Thoracic aorta (tissue), 2 donors: ENCODE measurements around the gene EVX1. TPM values are rescaled to one million over a fixed set of nuclear protein-coding genes. Genes with fewer than 3 reads are reported as not detected.

Experiments used
- ATAC-seq: fragments of 150-250 bp; one replicate; pipeline ENCODE4 v1.8.0; 2017; ENCODE audit warnings: low read depth; ENCODE audit not compliant: insufficient number of reproducible peaks, low FRiP score
- DNase-seq: peaks from one replicate; pipeline ENCODE4 v3.0.0-alpha.2; 2020; ENCODE audit warnings: low spot score
- H3K27ac ChIP-seq, 2 donors: fragments of 200-600 bp; sonication (generic); 1 replicate in 1 of 2; 2 replicates in 1 of 2; pipeline ENCODE4 v1.5.1; 2016; ENCODE audit warnings: mild to moderate bottlenecking in 2 of 2, moderate library complexity in 2 of 2
- H3K27me3 ChIP-seq: fragments of 200-600 bp; sonication (generic); replicated peaks from 2 replicates; pipeline ENCODE4 v1.6.0; 2016; ENCODE audit warnings: mild to moderate bottlenecking; ENCODE audit not compliant: insufficient read depth
- H3K36me3 ChIP-seq: fragments of 200-600 bp; sonication (generic); one replicate; pipeline ENCODE4 v1.5.1; 2016
- H3K4me1 ChIP-seq, 2 donors: fragments of 200-600 bp; sonication (generic); 1 replicate in 1 of 2; 2 replicates in 1 of 2; pipeline versions ENCODE4 v1.5.1 to v1.6.0; 2016; ENCODE audit warnings: low read depth in 2 of 2, mild to moderate bottlenecking in 1 of 2; ENCODE audit not compliant: control insufficient read depth in 1 of 2
- H3K4me3 ChIP-seq: fragments of 200-600 bp; sonication (generic); 2 replicates; pipeline ENCODE4 v1.5.1; 2016; ENCODE audit warnings: mild to moderate bottlenecking
- H3K9me3 ChIP-seq: fragments of 200-600 bp; sonication (generic); 2 replicates; pipeline ENCODE4 v1.5.1; 2016
- total RNA-seq, 2 donors: library from RNA; depleted of rRNA; stranded (reverse); fragments of >200 nt; gene quantifications; one replicate each; pipeline versions ENCODE4 v1.1.0 to v1.2.3, GENCODE V29; 2016
- TF ChIP-seq, protein P1 (sequence below): fragments of 200-600 bp; sonication (generic); IDR thresholded peaks from one replicate; pipeline ENCODE4 v1.5.1; 2019; ENCODE audit warnings: antibody characterized with exemption

Gene EVX1
- total RNA-seq, 2 donors from 2014 or later: not detected

DNA sequence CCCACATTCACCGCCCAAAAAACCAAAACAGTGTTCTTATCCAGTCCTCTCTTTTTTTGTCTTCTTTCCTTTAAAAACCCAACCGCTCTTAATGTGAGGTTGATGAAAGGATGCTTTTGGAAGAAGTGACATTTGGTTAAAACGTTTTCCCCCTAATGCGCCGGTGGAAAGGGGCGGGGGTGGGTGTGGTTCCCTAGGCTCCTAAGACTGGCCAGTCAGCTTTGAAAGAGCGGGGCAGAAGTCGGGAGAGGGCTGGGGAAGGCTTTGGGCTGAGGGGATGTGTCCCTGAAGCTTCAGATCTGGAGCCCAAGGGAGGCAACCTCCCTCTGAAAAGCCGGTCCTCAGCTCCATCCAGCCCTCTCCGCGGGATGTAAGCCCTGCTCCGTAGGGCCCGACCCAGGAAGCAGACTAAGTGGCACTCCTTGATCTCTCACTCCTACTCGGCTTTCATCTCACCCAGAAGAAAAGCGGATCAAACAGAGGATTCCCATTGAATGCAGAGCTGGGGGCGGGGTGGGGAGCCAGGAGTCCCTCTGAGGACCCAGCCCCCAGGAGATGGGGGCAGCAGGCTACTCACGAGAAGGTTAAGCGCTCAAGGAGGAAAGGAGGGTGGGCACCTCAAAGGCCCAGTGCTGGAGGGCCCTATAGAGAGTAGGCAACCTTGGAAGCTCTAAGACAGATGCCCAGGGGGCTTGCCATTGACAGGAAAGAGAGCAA is 2.4 kb upstream of the EVX1 start:
- H3K4me1 ChIP-seq: peaks cover 13 to 37% of the 10 kb centered on the region in 2 donors

DNA sequence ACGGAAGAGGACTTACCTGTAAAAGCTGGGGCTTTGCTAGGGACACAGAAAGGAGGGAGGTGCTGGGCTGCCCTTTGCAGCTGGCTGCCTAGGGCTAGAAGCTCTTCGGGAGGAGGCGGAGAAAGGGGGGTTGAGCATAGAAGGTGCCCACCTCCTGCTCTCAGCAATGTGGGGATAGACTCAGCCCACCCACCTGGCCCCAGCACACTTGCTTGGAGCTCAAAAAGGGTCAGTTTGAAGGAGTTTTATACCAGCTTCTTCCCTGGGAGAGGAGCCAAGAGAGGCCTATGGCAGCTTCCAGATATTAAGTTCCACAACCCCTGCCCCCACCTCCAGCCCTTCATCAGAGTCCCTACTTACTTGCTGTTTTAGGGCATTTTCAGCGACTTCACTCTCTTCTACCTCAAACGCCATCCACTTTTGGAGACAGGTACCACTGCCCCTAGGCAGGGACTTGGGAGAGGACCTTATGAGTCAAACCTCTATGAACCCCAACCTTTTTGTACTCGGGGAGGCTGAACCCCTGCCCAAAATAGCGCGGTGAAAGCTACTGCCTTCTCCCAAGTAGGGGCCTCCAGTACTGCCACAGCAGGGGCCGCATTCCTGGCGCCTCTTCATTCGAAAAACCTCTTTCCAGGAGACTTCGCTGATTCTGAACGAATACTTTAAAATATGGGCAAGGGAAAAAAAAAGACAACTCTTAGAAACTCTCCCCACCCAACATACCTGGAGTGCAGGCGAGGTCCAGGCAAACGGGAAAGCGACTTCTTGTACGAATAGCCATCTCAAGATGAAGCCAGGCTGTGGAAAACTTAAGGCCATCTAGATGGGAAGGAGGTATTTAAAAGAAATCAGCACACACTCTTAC is 1.2 kb upstream of the EVX1 start:
- DNase-seq (no peak), ATAC-seq (no peak)
- Histone ChIP-seq H3K4me3 (no peak overlapping the region), H3K4me1 (peaks cover 19 to 41% of the 10 kb centered on the region in 2 donors), H3K27ac (no peak overlapping the region), H3K36me3 (no peaks in the 10 kb centered on the region), H3K27me3 (peaks cover 47% of the 10 kb centered on the region), H3K9me3 (no peaks in the 10 kb centered on the region)
- TF ChIP-seq, protein P1, sequence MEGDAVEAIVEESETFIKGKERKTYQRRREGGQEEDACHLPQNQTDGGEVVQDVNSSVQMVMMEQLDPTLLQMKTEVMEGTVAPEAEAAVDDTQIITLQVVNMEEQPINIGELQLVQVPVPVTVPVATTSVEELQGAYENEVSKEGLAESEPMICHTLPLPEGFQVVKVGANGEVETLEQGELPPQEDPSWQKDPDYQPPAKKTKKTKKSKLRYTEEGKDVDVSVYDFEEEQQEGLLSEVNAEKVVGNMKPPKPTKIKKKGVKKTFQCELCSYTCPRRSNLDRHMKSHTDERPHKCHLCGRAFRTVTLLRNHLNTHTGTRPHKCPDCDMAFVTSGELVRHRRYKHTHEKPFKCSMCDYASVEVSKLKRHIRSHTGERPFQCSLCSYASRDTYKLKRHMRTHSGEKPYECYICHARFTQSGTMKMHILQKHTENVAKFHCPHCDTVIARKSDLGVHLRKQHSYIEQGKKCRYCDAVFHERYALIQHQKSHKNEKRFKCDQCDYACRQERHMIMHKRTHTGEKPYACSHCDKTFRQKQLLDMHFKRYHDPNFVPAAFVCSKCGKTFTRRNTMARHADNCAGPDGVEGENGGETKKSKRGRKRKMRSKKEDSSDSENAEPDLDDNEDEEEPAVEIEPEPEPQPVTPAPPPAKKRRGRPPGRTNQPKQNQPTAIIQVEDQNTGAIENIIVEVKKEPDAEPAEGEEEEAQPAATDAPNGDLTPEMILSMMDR: no peak

More for the DNA sequence above, 2.4 kb upstream of the EVX1 start:
- H3K4me3 ChIP-seq: no peak overlapping the region
- ATAC-seq (no peak), DNase-seq (no peak)
- no peaks in the 10 kb centered on the region for H3K9me3 ChIP-seq
- H3K27me3 ChIP-seq: peaks cover 47% of the 10 kb centered on the region
- no peaks in the 10 kb centered on the region for H3K36me3 ChIP-seq
- H3K27ac ChIP-seq: no peak overlapping the region
- TF ChIP-seq, protein P1: no peak

DNA sequence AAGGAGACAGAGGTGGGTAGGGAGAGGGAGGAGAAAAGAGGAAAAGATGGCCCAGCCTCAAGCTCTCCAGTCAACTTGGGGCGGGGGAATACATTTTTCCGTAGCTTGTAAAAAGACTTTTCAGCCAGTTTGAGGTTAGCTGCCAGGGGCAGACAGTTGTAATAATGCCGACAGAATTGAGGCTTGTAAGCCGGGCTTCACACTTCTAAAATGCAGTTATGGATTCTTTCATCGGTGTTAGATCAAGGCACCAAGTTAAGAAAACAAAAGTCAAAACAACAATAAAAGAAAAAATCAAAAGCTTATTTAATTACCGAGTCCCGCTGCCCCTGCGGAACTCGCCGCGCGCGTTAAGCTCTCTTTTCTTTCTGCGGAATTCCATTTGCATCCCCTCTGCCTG is 448 bp upstream of the EVX1 start:
- Histone ChIP-seq H3K4me1 (peaks cover 19 to 42% of the 10 kb centered on the region in 2 donors), H3K27ac (no peak overlapping the region), H3K27me3 (peaks cover 47% of the 10 kb centered on the region), H3K36me3 (no peaks in the 10 kb centered on the region), H3K4me3 (peak overlapping the region; percentile 48), H3K9me3 (no peaks in the 10 kb centered on the region)
- ATAC-seq (no peak), DNase-seq (no peak)
- TF ChIP-seq, protein P1: no peak

DNA sequence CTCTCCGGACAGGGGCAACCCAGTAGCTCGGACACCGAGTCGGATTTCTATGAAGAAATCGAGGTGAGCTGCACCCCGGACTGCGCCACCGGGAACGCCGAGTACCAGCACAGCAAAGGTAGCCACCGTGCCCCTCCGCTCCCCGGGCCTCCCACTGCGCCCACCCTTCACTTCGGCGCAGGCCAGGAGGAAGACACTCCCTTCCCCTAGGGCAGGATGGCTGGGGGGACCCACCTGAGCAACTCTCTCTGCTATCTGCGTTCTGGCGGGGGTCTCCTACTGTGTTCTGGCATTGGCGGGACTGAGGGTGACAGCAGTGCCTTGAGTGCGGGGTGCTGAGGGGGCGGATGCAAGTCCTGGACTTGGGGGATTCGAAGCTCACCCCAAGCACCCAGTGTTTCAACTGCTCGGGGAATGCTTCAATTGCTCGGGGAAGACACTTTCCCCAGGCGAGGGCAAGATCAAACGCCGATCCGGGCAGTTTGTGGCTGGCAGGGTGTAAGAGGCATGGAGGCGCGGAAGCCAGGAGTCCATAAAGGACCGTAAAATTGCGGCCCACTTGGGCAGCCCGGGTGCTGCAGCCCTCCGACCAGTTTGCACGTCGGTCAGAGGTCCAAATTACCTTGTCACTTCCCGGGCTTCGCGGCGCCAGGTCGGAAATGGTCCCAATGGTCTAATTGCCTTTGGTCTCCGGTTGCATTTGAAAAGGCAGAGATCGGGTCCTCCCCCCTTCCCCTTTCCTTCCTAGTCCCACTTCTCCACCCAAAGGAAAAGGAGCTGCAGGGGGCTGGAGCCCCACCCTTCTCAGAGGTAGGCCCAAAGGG is 950 bp downstream of the EVX1 start:
- Histone ChIP-seq H3K9me3 (no peaks in the 10 kb centered on the region), H3K4me1 (peaks cover 19 to 42% of the 10 kb centered on the region in 2 donors), H3K27ac (no peak overlapping the region), H3K27me3 (peaks cover 48% of the 10 kb centered on the region), H3K4me3 (no peak overlapping the region), H3K36me3 (no peaks in the 10 kb centered on the region)
- ATAC-seq (no peak), DNase-seq (no peak)
- TF ChIP-seq, protein P1: no peak
